GM12891 (cell line): Measurements from ENCODE around the gene ERP44.

Source experiments
- PAX5 ChIP-seq: IDR thresholded peaks from 2 replicates; pipeline ENCODE4 v1.6.1; 2011; ENCODE audit warnings: low read length, moderate library complexity, mild to moderate bottlenecking; ENCODE audit not compliant: insufficient read depth, severe bottlenecking
- POLR2A ChIP-seq: IDR thresholded peaks from 2 replicates; pipeline ENCODE4 v1.6.1; 2011; ENCODE audit warnings: low read depth, low read length, control low read depth
- POLR2AphosphoS5 ChIP-seq: IDR thresholded peaks from 2 replicates; pipeline ENCODE4 v1.6.1; 2011; ENCODE audit warnings: low read depth, low read length, control low read depth
- POU2F2 ChIP-seq: IDR thresholded peaks from 2 replicates; pipeline ENCODE4 v1.6.1; 2011; ENCODE audit warnings: low read depth, mild to moderate bottlenecking, control low read depth, low read length, moderate library complexity
- SPI1 ChIP-seq: IDR thresholded peaks from 2 replicates; pipeline ENCODE4 v1.6.1; 2011; ENCODE audit warnings: low read depth, low read length, control low read depth
- TAF1 ChIP-seq: IDR thresholded peaks from 2 replicates; pipeline ENCODE4 v1.6.1; 2011; ENCODE audit warnings: low read depth, low read length, control low read depth

- TF ChIP-seq POLR2A (no peak), POLR2AphosphoS5 (no peak), SPI1 (no peak), TAF1 (no peak), POU2F2 (no peak), PAX5 (no peak)
These were observed 99.0 kb downstream of the ERP44 start for GRCh38 chr9:99999797-100000196.
